KOPT-K1 (cell line): ENCODE data around the gene NFKBIB.

ENCODE experiments used
- H3K27ac ChIP-seq: fragments of 200-600 bp; sonication (generic); 2 replicates; pipeline ENCODE4 v1.5.1; 2016; ENCODE audit warnings: antibody characterized with exemption, mild to moderate bottlenecking, low read depth, low read length; ENCODE audit not compliant: poor library complexity, severe bottlenecking
- H3K36me3 ChIP-seq: fragments of 200-600 bp; sonication (generic); 2 replicates; pipeline ENCODE4 v1.5.1; 2017; ENCODE audit warnings: antibody characterized with exemption, mild to moderate bottlenecking, low read length, moderate library complexity; ENCODE audit not compliant: insufficient read depth
- H3K9me3 ChIP-seq: fragments of 200-600 bp; sonication (generic); 2 replicates; pipeline ENCODE4 v1.5.1; 2017; ENCODE audit warnings: antibody characterized with exemption, low read length, mild to moderate bottlenecking; ENCODE audit not compliant: insufficient read depth, poor library complexity, severe bottlenecking

Gene NFKBIB

DNA sequence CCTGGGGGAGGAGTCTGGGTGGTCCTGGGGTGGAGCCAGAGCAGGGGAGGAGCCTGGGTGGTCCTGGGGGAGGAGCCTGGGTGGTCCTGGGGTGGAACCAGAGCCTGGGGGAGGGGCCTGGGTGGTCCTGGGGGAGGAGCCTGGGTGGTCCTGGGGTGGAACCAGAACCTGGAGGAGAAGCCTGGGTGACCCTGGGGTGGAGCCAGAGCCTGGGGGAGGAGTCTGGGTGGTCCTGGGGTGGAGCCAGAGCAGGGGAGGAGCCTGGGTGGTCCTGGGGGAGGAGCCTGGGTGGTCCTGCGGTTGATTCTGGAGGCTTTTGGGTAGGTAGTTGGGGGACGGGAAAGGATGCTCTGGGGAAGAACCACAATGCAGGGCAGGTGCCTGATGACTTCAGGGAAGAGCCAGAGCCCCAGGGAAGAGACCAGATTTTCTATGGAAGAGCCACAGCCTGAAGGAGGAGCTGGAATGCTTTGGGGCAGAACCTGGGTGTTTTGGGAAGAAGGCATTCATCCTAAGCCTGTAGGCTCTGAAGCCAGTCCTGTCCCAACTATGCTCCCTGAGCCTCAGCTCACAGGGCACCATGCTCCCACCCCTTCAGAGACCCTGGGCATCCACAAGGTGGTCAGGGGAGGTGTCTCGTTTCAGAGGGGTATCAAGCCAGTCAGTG, 45.9 kb downstream of the NFKBIB start:
- H3K9me3 ChIP-seq, result peaks cover 9% of the 10 kb centered on the region
- H3K27ac ChIP-seq, result no peak overlapping the region
- no peaks in the 10 kb centered on the region for H3K36me3 ChIP-seq

DNA sequence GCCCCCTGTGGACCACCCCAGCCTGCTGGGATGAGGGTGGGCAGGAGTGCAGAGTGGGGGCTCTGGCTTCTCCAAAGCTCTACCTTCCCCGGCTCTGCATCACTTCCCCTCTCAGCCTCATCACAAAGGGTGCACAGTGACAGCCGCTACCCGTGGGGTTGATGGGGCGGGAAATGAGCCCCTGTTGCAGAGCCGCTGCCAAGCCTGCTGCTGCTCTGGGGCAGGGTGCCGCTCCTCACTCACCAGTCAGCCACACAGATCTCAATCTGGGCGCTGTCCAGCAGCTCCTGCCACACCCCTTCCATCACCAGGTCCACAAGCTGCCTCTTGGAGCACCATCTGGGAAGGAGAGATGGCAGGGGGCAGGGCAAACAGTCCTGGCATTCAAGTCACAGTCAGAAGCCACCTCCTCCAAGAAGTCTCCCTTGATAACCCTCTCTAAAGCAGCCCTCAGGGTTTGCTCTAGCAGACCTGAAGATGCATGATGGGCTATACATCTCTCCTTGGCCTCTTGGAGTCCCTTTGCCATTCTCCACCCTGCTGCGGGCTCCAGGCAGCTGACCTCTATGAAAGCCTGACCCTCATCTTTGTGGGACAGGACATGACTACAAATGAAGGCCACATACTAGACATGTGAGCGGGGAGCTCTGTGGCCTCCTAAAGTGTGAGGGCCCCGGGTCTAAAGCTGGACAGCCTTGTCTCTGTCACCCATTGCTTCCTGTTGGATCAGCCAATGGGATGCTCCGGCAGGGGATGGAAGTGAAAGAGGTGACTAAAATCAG, 46.7 kb downstream of the NFKBIB start:
- Histone ChIP-seq H3K36me3 (no peaks in the 10 kb centered on the region), H3K27ac (no peak overlapping the region), H3K9me3 (peaks cover 4% of the 10 kb centered on the region)

DNA sequence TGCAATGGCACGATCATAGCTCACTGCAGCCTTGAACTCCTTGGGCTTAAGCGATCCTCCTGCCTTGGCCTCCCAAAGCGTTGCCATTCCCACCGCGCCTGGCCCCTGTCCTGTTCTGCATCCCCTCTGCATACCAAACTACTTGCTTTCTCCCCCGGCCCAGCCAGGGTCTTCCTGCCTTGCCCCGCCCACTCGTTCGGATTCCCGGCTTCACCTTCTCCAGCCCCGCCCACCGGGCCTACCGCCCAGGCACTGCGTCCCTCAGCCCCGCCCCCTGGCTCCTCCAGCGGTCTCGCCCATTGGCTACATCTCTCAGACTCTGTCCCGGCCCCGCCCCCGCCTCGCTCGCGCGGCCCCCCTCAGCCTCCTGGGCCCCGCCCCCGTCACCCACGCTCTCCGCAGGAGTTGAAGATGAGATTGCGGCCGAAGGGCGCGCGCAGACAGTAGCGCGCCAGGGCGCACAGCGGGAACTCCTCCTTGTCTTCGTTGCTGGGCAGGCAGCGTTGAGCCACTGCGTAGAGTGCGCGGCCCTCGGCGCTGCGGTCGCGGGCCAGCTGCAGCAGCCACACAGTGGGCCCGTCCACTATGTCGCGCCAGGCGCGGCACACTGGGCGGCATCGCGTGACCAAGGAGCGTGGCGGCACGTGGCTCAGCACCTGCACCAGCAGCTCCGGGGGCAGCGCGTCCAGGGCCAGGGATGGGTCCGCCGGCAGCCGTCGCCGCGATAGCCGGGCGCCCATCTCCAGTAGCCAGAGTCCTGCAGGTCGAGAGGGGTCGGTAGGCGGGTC, 50.0 kb downstream of the NFKBIB start:
- no peaks in the 10 kb centered on the region for H3K9me3 ChIP-seq
- H3K36me3 ChIP-seq, result no peaks in the 10 kb centered on the region
- no peak overlapping the region for H3K27ac ChIP-seq

DNA sequence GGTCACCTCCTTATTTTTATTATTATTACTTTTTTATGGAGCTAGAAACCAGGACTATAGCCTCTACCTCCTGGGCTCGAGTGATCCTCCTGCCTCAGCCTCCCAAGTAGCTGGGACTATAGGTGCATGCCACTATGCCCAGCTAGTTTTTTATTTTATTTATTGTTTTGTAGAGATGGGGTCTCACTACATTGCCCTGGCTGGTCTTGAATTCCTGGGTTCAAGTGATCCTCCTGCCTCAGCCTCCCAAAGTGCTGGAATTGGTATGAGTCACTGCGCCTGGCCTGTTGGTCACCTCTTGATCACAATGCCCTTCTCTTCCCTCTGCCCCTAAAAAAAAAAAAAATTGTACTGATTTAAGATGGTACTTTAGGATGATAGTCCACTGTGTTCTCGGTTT, 51.4 kb downstream of the NFKBIB start:
- no peaks in the 10 kb centered on the region for H3K9me3 ChIP-seq
- no peak overlapping the region for H3K27ac ChIP-seq

DNA sequence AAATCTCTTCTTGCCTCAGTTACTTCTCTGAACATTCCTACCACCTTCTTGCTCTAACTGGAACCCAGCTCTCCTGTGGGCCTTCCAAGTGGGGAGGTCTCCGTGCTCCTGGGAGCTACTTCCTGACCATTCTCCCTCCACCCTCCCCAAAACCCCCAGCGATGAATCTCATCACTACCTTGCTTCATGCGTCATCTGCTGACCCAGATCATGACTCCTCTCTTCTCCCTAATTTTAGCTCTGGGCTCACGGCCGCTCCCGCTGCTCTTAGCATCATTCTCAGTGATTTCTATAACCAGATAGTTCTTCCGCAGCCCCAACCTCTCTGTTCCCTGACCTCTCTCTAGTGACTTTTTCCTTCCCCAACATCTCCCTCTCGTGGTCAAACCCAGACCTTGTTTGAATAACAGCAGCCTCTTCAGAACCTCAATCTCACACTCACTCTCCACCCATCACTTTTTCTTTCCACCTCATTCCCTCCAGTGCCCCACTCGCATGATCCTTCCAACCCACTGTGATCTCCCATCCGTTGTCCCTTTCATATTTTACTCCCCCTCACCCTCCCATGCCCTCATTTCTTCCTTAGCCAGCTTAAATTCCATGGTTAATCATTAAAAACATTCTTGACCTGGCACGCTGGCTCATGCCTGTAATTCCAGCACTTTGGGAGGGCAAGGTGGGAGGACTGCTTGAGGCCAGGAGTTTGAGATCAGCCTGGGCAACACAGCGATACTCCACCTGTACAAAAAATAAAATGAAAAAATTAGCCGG, 52.8 kb downstream of the NFKBIB start:
- Histone ChIP-seq H3K36me3 (no peaks in the 10 kb centered on the region), H3K9me3 (no peaks in the 10 kb centered on the region), H3K27ac (no peak overlapping the region)

More for the DNA sequence above, 51.4 kb downstream of the NFKBIB start:
- no peaks in the 10 kb centered on the region for H3K36me3 ChIP-seq

- Histone ChIP-seq H3K27ac (no peak overlapping the region), H3K9me3 (no peaks in the 10 kb centered on the region), H3K36me3 (no peaks in the 10 kb centered on the region)
These were observed 53.9 kb downstream of the NFKBIB start for GRCh38 chr19:38953677-38954076.

- Histone ChIP-seq H3K9me3 (no peaks in the 10 kb centered on the region), H3K36me3 (no peaks in the 10 kb centered on the region), H3K27ac (no peak overlapping the region)
These were observed 56.5 kb downstream of the NFKBIB start for GRCh38 chr19:38956264-38956663.

DNA sequence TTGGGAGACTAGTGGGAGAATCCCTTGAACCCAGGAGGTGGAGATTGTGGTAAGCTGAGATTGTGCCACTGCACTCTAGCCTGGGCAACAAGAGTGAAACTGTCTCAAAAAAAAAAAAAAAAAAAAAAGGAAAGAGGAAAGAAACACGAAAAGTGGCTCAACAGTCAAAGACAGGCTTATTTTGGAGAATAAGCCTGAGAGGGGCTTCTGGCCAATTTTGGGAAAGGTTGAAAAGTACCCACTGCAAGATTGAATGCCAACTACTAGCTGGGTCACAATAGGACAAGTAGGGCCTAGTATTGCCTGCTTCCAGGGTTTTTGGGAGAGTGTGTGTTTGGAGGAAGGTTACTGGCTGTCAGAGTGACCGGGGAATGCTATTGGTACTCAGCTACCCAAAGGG, 58.5 kb downstream of the NFKBIB start:
- Histone ChIP-seq H3K27ac (no peak overlapping the region), H3K36me3 (no peaks in the 10 kb centered on the region)

More for the DNA sequence above, 58.5 kb downstream of the NFKBIB start:
- H3K9me3 ChIP-seq, result no peaks in the 10 kb centered on the region
